CD4-positive, alpha-beta T cell (primary cell): Measurements from ENCODE around the gene MACROD2. TPM values are rescaled to one million over a fixed set of nuclear protein-coding genes. Genes with fewer than 3 reads are reported as not detected.

ENCODE experiments used
- ATAC-seq: fragments of 200-7000 bp; cut with Tn5 transposase; one replicate; pipeline ENCODE4 v1.10.0; 2022; ENCODE audit warnings: mild to moderate bottlenecking; ENCODE audit not compliant: poor library complexity
- CTCF ChIA-PET: fragments of 350-600 bp; sonication (Branson Sonifier 250); formaldehyde crosslinking; loops from one replicate; lab custom pipeline; 2021; ENCODE audit warnings: antibody characterized with exemption, inconsistent platforms; lab: Charles Lee
- POLR2A ChIA-PET: fragments of 350-600 bp; sonication (Branson Sonifier 250); formaldehyde crosslinking; loops from one replicate; lab custom pipeline; 2021; ENCODE audit warnings: antibody characterized with exemption, inconsistent platforms; lab: Charles Lee
- DNase-seq, 14 experiments: peaks; one replicate each; pipeline ENCODE4 v3.0.0-alpha.2; 2013 to 2020; ENCODE audit warnings: mixed read lengths in 2 of 14
- H3K27ac ChIP-seq, 2 donors: one replicate each; pipeline versions ENCODE4 v1.5.1 to v1.7.0; 2013; ENCODE audit warnings: low read length in 2 of 2, low read depth in 1 of 2, mild to moderate bottlenecking in 1 of 2
- H3K27me3 ChIP-seq, 2 experiments: 1 replicate in 1 of 2; 2 replicates in 1 of 2; pipeline versions ENCODE4 v1.6.1 to v1.7.0; 2013; ENCODE audit warnings: low read length in 2 of 2, control low read depth in 1 of 2, mild to moderate bottlenecking in 1 of 2, moderate library complexity in 1 of 2; ENCODE audit not compliant: insufficient read depth in 2 of 2, control insufficient read depth in 1 of 2
- H3K36me3 ChIP-seq: one replicate; pipeline ENCODE4 v1.6.1; 2013; ENCODE audit warnings: low read length, control low read depth; ENCODE audit not compliant: insufficient read depth
- H3K4me1 ChIP-seq: one replicate; pipeline ENCODE4 v1.6.1; 2013; ENCODE audit warnings: low read length, control low read depth; ENCODE audit not compliant: insufficient read depth
- H3K4me3 ChIP-seq: one replicate; pipeline ENCODE4 v1.5.1; 2013; ENCODE audit warnings: mild to moderate bottlenecking, low read length, moderate library complexity
- H3K9me3 ChIP-seq, 2 experiments: 1 replicate in 1 of 2; 2 replicates in 1 of 2; pipeline versions ENCODE4 v1.6.1 to v1.7.0; 2013; ENCODE audit warnings: low read length in 2 of 2, mild to moderate bottlenecking in 2 of 2, control low read depth in 1 of 2, moderate library complexity in 1 of 2; ENCODE audit not compliant: control insufficient read depth in 1 of 2, insufficient read depth in 1 of 2
- H3K27ac Mint-ChIP-seq: one replicate; pipeline ENCODE4 v1.8.0; 2020; ENCODE audit warnings: mixed read lengths
- H3K27me3 Mint-ChIP-seq: one replicate; pipeline ENCODE4 v1.8.0; 2021; ENCODE audit warnings: mixed read lengths
- H3K36me3 Mint-ChIP-seq: one replicate; pipeline ENCODE4 v1.8.0; 2021; ENCODE audit warnings: low read depth, mixed read lengths
- H3K4me1 Mint-ChIP-seq: one replicate; pipeline ENCODE4 v1.8.0; 2021; ENCODE audit warnings: low read depth, mixed read lengths
- H3K4me3 Mint-ChIP-seq: one replicate; pipeline ENCODE4 v1.8.0; 2020; ENCODE audit warnings: mild to moderate bottlenecking, mixed read lengths
- H3K9me3 Mint-ChIP-seq: one replicate; pipeline ENCODE4 v1.8.0; 2020; ENCODE audit warnings: mixed read lengths
- CTCF ChIP-seq: fragments of 200-600 bp; IDR thresholded peaks from one replicate; pipeline ENCODE4 v1.8.0; 2022; ENCODE audit warnings: antibody characterized with exemption, mild to moderate bottlenecking
- intact Hi-C, 2 experiments: fragments of 100-400 bp; cut with DNase I in 1 of 2; cut with micrococcal nuclease in 1 of 2; formaldehyde crosslinking; loops; one replicate each; pipeline versions ENCODE4 v1.15.1 to v1.9.0; 2023 to 2025; cut with DNase I, micrococcal nuclease
- total RNA-seq, 174 experiments: library from RNA in 2 of 174; stranded (reverse) in 2 of 174; gene quantifications; one replicate each; pipeline ENCODE4 v1.2.3 and lab custom pipeline; 2021 to 2026

Gene MACROD2
- total RNA-seq, 2 experiments from 2014 or later = not detected

- POLR2A ChIA-PET = no interaction called here
- Histone ChIP-seq H3K27ac (no peak overlapping the region), H3K4me3 (no peak overlapping the region), H3K27me3 (no peaks in the 10 kb centered on the region), H3K9me3 (peaks cover 0 to 5% of the 10 kb centered on the region in 2 experiments), H3K36me3 (no peaks in the 10 kb centered on the region), H3K4me1 (no peaks in the 10 kb centered on the region)
- Mint-ChIP-seq H3K36me3 (no peaks in the 10 kb centered on the region), H3K9me3 (peaks cover 3% of the 10 kb centered on the region), H3K27me3 (no peaks in the 10 kb centered on the region), H3K4me3 (no peak overlapping the region), H3K27ac (no peak overlapping the region), H3K4me1 (no peaks in the 10 kb centered on the region)
- ATAC-seq (no peak), DNase-seq (no peak)
- intact Hi-C loops = no loop called here
- CTCF ChIA-PET = no interaction called here
- no peak for TF ChIP-seq CTCF
These were observed 1777.5 kb downstream of the MACROD2 start for GRCh38 chr20:15772826-15773225.

GRCh38 chr20:15774926-15775325 is 1779.6 kb downstream of the MACROD2 start:
- ATAC-seq = no peak
- Histone ChIP-seq H3K4me3 (no peak overlapping the region), H3K27me3 (no peaks in the 10 kb centered on the region), H3K27ac (no peak overlapping the region), H3K36me3 (no peaks in the 10 kb centered on the region), H3K9me3 (peaks cover 0 to 5% of the 10 kb centered on the region in 2 experiments), H3K4me1 (no peaks in the 10 kb centered on the region)
- no peaks in the 10 kb centered on the region for H3K4me1 Mint-ChIP-seq
- CTCF ChIA-PET = interaction anchor here (0.6 kb wide), 1 partner anchor 16 kb away, joined by 3 read pairs; no protein-coding TSS in a partner anchor
- POLR2A ChIA-PET = no interaction called here
- no peak for TF ChIP-seq CTCF
- intact Hi-C loops = no loop called here
- H3K4me3 Mint-ChIP-seq = no peak overlapping the region
- no peak overlapping the region for H3K27ac Mint-ChIP-seq
- H3K27me3 Mint-ChIP-seq = no peaks in the 10 kb centered on the region
- peaks cover 6% of the 10 kb centered on the region for H3K9me3 Mint-ChIP-seq
- no peak for DNase-seq
- H3K36me3 Mint-ChIP-seq = no peaks in the 10 kb centered on the region

GRCh38 chr20:15776770-15777466 is 1781.6 kb downstream of the MACROD2 start:
- no peaks in the 10 kb centered on the region for H3K4me1 Mint-ChIP-seq
- no peak overlapping the region for H3K27ac ChIP-seq
- no peak for DNase-seq
- H3K27me3 Mint-ChIP-seq = no peaks in the 10 kb centered on the region
- H3K27ac Mint-ChIP-seq = no peak overlapping the region
- no peaks in the 10 kb centered on the region for H3K36me3 Mint-ChIP-seq
- no peak for TF ChIP-seq CTCF
- peaks cover 6% of the 10 kb centered on the region for H3K9me3 Mint-ChIP-seq
- CTCF ChIA-PET = no interaction called here
- no peaks in the 10 kb centered on the region for H3K27me3 ChIP-seq
- no peaks in the 10 kb centered on the region for H3K4me1 ChIP-seq
- no peak overlapping the region for H3K4me3 Mint-ChIP-seq
- H3K4me3 ChIP-seq = no peak overlapping the region
- POLR2A ChIA-PET = no interaction called here
- intact Hi-C loops = no loop called here
- no peaks in the 10 kb centered on the region for H3K36me3 ChIP-seq
- ATAC-seq = no peak
- no peaks in the 10 kb centered on the region for H3K9me3 ChIP-seq
